ENCODE measurements around the gene TNNI3K. TPM values are rescaled to one million over a fixed set of nuclear protein-coding genes. Genes with fewer than 3 reads are reported as not detected.

Gene TNNI3K
- total RNA-seq, 1 donor from 2014 or later = not detected

GRCh38 chr1:74470251-74470650, 235.1 kb downstream of the TNNI3K start:
- no peak overlapping the region for H3K4me3 Mint-ChIP-seq
- intact Hi-C loops (cut with micrococcal nuclease) = no loop called here
- H3K9me3 Mint-ChIP-seq = no peaks in the 10 kb centered on the region
- H3K36me3 Mint-ChIP-seq (ENCODE audit: low read depth) = no peaks in the 10 kb centered on the region
- no peaks in the 10 kb centered on the region for H3K4me1 Mint-ChIP-seq (ENCODE audit: low read depth)
- H3K27me3 Mint-ChIP-seq (ENCODE audit: insufficient read depth) = peaks cover 2% of the 10 kb centered on the region
- DNase-seq (ENCODE audit: low spot score) = no peak
- no peak overlapping the region for H3K27ac Mint-ChIP-seq

GRCh38 chr1:74470936-74471335, 235.7 kb downstream of the TNNI3K start:
- Mint-ChIP-seq H3K27me3 (ENCODE audit: insufficient read depth) (peaks cover 2% of the 10 kb centered on the region), H3K4me3 (no peak overlapping the region), H3K36me3 (ENCODE audit: low read depth) (no peaks in the 10 kb centered on the region), H3K27ac (no peak overlapping the region), H3K4me1 (ENCODE audit: low read depth) (no peaks in the 10 kb centered on the region), H3K9me3 (no peaks in the 10 kb centered on the region)
- intact Hi-C loops (cut with micrococcal nuclease) = no loop called here
- DNase-seq (ENCODE audit: low spot score) = no peak

- Mint-ChIP-seq H3K4me1 (ENCODE audit: low read depth) (no peaks in the 10 kb centered on the region), H3K9me3 (no peaks in the 10 kb centered on the region), H3K27ac (no peak overlapping the region), H3K4me3 (no peak overlapping the region), H3K27me3 (ENCODE audit: insufficient read depth) (peaks cover 2% of the 10 kb centered on the region), H3K36me3 (ENCODE audit: low read depth) (no peaks in the 10 kb centered on the region)
- intact Hi-C loops (cut with micrococcal nuclease) = no loop called here
- DNase-seq (ENCODE audit: low spot score) = no peak
These were observed 236.3 kb downstream of the TNNI3K start for GRCh38 chr1:74471470-74471869.

- Mint-ChIP-seq H3K9me3 (no peaks in the 10 kb centered on the region), H3K27ac (no peak overlapping the region), H3K36me3 (ENCODE audit: low read depth) (no peaks in the 10 kb centered on the region), H3K27me3 (ENCODE audit: insufficient read depth) (no peaks in the 10 kb centered on the region), H3K4me1 (ENCODE audit: low read depth) (no peaks in the 10 kb centered on the region), H3K4me3 (no peak overlapping the region)
- intact Hi-C loops (cut with micrococcal nuclease) = no loop called here
- no peak for DNase-seq (ENCODE audit: low spot score)
These were observed 239.4 kb downstream of the TNNI3K start for GRCh38 chr1:74474585-74474984.

GRCh38 chr1:74478979-74479378, 243.8 kb downstream of the TNNI3K start:
- Mint-ChIP-seq H3K27ac (no peak overlapping the region), H3K4me1 (ENCODE audit: low read depth) (no peaks in the 10 kb centered on the region), H3K36me3 (ENCODE audit: low read depth) (no peaks in the 10 kb centered on the region), H3K4me3 (no peak overlapping the region), H3K9me3 (no peaks in the 10 kb centered on the region), H3K27me3 (ENCODE audit: insufficient read depth) (no peaks in the 10 kb centered on the region)
- intact Hi-C loops (cut with micrococcal nuclease) = no loop called here
- no peak for DNase-seq (ENCODE audit: low spot score)

- Mint-ChIP-seq H3K4me3 (no peak overlapping the region), H3K27ac (no peak overlapping the region), H3K9me3 (no peaks in the 10 kb centered on the region), H3K36me3 (ENCODE audit: low read depth) (no peaks in the 10 kb centered on the region), H3K4me1 (ENCODE audit: low read depth) (no peaks in the 10 kb centered on the region), H3K27me3 (ENCODE audit: insufficient read depth) (no peaks in the 10 kb centered on the region)
- no peak for DNase-seq (ENCODE audit: low spot score)
- intact Hi-C loops (cut with micrococcal nuclease) = no loop called here
These were observed 244.9 kb downstream of the TNNI3K start for GRCh38 chr1:74480068-74480467.

GRCh38 chr1:74481607-74482006, 246.4 kb downstream of the TNNI3K start:
- Mint-ChIP-seq H3K27me3 (ENCODE audit: insufficient read depth) (no peaks in the 10 kb centered on the region), H3K4me1 (ENCODE audit: low read depth) (no peaks in the 10 kb centered on the region), H3K36me3 (ENCODE audit: low read depth) (no peaks in the 10 kb centered on the region), H3K9me3 (no peaks in the 10 kb centered on the region), H3K27ac (no peak overlapping the region), H3K4me3 (no peak overlapping the region)
- intact Hi-C loops (cut with micrococcal nuclease) = no loop called here
- DNase-seq (ENCODE audit: low spot score) = no peak

- no peak overlapping the region for H3K27ac Mint-ChIP-seq
- H3K9me3 Mint-ChIP-seq = no peaks in the 10 kb centered on the region
- intact Hi-C loops (cut with micrococcal nuclease) = no loop called here
- no peak for DNase-seq (ENCODE audit: low spot score)
- H3K27me3 Mint-ChIP-seq (ENCODE audit: insufficient read depth) = no peaks in the 10 kb centered on the region
- no peak overlapping the region for H3K4me3 Mint-ChIP-seq
- H3K36me3 Mint-ChIP-seq (ENCODE audit: low read depth) = no peaks in the 10 kb centered on the region
- no peaks in the 10 kb centered on the region for H3K4me1 Mint-ChIP-seq (ENCODE audit: low read depth)
These were observed 250.4 kb downstream of the TNNI3K start for GRCh38 chr1:74485622-74486021.

- Mint-ChIP-seq H3K9me3 (no peaks in the 10 kb centered on the region), H3K36me3 (ENCODE audit: low read depth) (no peaks in the 10 kb centered on the region), H3K4me3 (no peak overlapping the region), H3K4me1 (ENCODE audit: low read depth) (no peaks in the 10 kb centered on the region), H3K27me3 (ENCODE audit: insufficient read depth) (no peaks in the 10 kb centered on the region), H3K27ac (no peak overlapping the region)
- no peak for DNase-seq (ENCODE audit: low spot score)
- intact Hi-C loops (cut with micrococcal nuclease) = no loop called here
These were observed 250.8 kb downstream of the TNNI3K start for GRCh38 chr1:74486036-74486435.

GRCh38 chr1:74496669-74497068, 261.5 kb downstream of the TNNI3K start:
- Mint-ChIP-seq H3K27me3 (ENCODE audit: insufficient read depth) (peaks cover 2% of the 10 kb centered on the region), H3K4me1 (ENCODE audit: low read depth) (no peaks in the 10 kb centered on the region)
- intact Hi-C loops (cut with micrococcal nuclease) = no loop called here

GRCh38 chr1:74498901-74499300, 263.7 kb downstream of the TNNI3K start:
- no peaks in the 10 kb centered on the region for H3K4me1 Mint-ChIP-seq (ENCODE audit: low read depth)
- no peaks in the 10 kb centered on the region for H3K9me3 Mint-ChIP-seq
- intact Hi-C loops (cut with micrococcal nuclease) = no loop called here
- no peaks in the 10 kb centered on the region for H3K36me3 Mint-ChIP-seq (ENCODE audit: low read depth)
- DNase-seq (ENCODE audit: low spot score) = no peak
- H3K4me3 Mint-ChIP-seq = no peak overlapping the region
- H3K27me3 Mint-ChIP-seq (ENCODE audit: insufficient read depth) = no peaks in the 10 kb centered on the region
- no peak overlapping the region for H3K27ac Mint-ChIP-seq

More at GRCh38 chr1:74496669-74497068, 261.5 kb downstream of the TNNI3K start:
- no peak for DNase-seq (ENCODE audit: low spot score)
- H3K36me3 Mint-ChIP-seq (ENCODE audit: low read depth) = no peaks in the 10 kb centered on the region
- no peak overlapping the region for H3K4me3 Mint-ChIP-seq
- no peak overlapping the region for H3K27ac Mint-ChIP-seq
- H3K9me3 Mint-ChIP-seq = no peaks in the 10 kb centered on the region

GRCh38 chr1:74502432-74502831, 267.2 kb downstream of the TNNI3K start:
- Mint-ChIP-seq H3K36me3 (ENCODE audit: low read depth) (no peaks in the 10 kb centered on the region), H3K4me3 (no peak overlapping the region), H3K27me3 (ENCODE audit: insufficient read depth) (peaks cover 3% of the 10 kb centered on the region), H3K4me1 (ENCODE audit: low read depth) (no peaks in the 10 kb centered on the region), H3K9me3 (no peaks in the 10 kb centered on the region), H3K27ac (no peak overlapping the region)
- intact Hi-C loops (cut with micrococcal nuclease) = no loop called here
- no peak for DNase-seq (ENCODE audit: low spot score)

GRCh38 chr1:74502858-74503257, 267.7 kb downstream of the TNNI3K start:
- H3K4me3 Mint-ChIP-seq = no peak overlapping the region
- no peak overlapping the region for H3K27ac Mint-ChIP-seq
- H3K4me1 Mint-ChIP-seq (ENCODE audit: low read depth) = no peaks in the 10 kb centered on the region
- peaks cover 3% of the 10 kb centered on the region for H3K27me3 Mint-ChIP-seq (ENCODE audit: insufficient read depth)
- no peaks in the 10 kb centered on the region for H3K36me3 Mint-ChIP-seq (ENCODE audit: low read depth)
- intact Hi-C loops (cut with micrococcal nuclease) = no loop called here
- no peak for DNase-seq (ENCODE audit: low spot score)
- no peaks in the 10 kb centered on the region for H3K9me3 Mint-ChIP-seq

GRCh38 chr1:74504125-74504932, 269.1 kb downstream of the TNNI3K start:
- peak; percentile 9 for DNase-seq (ENCODE audit: low spot score)
- H3K9me3 Mint-ChIP-seq = no peaks in the 10 kb centered on the region
- no peak overlapping the region for H3K4me3 Mint-ChIP-seq
- H3K27ac Mint-ChIP-seq = no peak overlapping the region
- no peaks in the 10 kb centered on the region for H3K4me1 Mint-ChIP-seq (ENCODE audit: low read depth)
- peaks cover 5% of the 10 kb centered on the region for H3K27me3 Mint-ChIP-seq (ENCODE audit: insufficient read depth)
- H3K36me3 Mint-ChIP-seq (ENCODE audit: low read depth) = no peaks in the 10 kb centered on the region
- intact Hi-C loops (cut with micrococcal nuclease) = loop anchor here (1.0 kb wide), 1 partner anchor 229 kb away; the partner anchor contains the start of genes CRYZ and TYW3

Measured in activated T-helper 1 cell treated with anti-CD3 and anti-CD28 coated beads, Interleukin-12 subunit alpha, Interleukin-12 subunit beta, Interleukin-2, Interleukin-4 antibody, amounts not matched to agents 30 ng/mL and 10 ng/mL and 1 ng/mL, durations not matched to agents 14 hours and 24 hours and 36 hours (primary cell).